Activated T-helper 9 cell treated with anti-CD3 and anti-CD28 coated beads, Interleukin-2, amount 50 U/mL, for 16 hours (primary cell): ENCODE results near the gene SDS.
A peak's percentile ranks its signal among the peaks of the same experiment; 100 is the strongest.

ENCODE experiments used
- DNase-seq: peaks from one replicate; pipeline ENCODE4 v3.0.0-alpha.2; 2020; ENCODE audit warnings: low read depth

Gene SDS

DNA sequence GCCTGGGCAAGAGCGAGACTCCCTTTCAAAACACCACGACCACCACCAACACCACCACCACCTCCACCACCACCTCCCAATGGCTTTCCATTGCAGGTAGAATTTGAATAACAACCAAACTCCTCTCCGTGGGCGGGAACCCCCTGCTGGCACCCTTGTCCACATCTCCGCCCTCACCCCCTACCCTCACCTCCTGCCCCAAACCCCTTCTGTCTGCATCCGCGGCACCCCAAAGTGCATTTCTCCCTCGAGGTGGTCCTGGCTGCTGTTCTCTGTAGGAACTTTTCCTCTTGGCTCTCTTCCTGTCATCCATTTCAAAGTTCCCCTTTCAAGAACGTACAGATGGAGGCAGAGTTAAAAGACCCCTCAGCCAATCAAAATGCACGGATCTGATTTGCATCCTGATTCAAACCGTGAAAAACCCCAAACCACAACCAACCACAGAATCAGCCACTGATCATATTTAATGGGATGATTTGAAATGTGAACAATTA is 22.3 kb upstream of the SDS start:
- DNase-seq: no peak

DNA sequence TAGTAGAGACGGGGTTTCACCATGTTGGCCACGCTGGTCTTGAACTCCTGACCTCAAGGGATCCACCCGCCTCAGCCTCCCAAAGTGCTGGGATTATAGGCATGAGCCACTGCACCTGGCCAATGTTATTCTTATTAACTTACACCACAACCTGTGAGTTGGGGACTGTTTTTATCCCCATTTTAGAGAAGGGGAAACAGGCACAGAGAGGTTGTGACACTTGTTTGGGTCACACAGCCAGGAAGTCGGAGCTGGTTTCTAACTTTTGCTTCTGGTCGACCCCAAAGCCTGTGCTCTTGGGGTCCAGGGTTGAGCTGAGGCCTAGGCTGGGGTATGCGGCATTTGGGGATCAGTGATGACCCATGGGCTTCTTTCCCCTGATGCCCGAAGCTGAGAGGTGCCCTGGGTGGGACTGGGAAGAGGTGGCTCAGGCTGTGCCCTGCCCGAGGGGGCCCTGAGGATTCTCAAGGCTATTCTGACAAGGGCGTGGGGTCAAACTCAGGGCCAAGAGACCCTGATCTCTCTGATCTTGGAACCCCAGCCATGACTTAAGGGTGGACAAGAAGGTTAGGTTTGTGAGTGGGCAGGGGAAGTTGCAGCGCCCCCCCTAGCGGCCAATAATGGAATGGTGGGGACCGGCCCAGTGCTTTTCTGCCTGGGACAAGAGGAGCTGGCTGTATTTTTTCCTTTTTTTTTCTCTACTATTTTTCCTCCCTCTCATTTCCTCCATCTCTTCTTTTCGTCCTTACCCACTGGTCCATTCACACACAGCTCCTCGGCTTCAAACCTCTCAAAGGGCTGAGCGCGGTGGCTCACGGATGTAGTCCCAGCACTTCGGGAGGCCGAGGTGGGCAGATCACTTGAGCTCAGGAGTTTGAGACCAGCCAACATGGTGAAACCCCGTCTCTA is 21.5 kb upstream of the SDS start:
- peak; percentile 22 for DNase-seq

DNA sequence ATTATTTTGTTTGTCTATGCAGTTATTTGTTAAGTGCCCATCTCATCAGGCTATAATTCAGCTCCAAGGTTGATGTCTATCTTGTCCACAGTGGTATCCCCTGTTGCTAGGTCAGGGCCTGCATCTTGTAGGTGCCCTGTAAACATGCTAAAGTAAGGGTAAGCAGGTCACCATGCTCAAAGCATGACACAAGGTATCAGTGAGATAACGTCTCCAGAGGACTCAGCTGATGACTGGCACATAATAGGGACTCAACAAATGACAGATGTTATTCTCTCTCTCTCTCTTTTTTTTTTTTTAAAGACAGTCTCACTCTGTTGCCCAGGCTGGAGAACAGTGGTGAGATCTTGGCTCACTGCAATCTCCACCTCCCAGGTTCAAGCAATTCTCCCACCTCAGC is 20.8 kb upstream of the SDS start:
- DNase-seq: no peak

DNA sequence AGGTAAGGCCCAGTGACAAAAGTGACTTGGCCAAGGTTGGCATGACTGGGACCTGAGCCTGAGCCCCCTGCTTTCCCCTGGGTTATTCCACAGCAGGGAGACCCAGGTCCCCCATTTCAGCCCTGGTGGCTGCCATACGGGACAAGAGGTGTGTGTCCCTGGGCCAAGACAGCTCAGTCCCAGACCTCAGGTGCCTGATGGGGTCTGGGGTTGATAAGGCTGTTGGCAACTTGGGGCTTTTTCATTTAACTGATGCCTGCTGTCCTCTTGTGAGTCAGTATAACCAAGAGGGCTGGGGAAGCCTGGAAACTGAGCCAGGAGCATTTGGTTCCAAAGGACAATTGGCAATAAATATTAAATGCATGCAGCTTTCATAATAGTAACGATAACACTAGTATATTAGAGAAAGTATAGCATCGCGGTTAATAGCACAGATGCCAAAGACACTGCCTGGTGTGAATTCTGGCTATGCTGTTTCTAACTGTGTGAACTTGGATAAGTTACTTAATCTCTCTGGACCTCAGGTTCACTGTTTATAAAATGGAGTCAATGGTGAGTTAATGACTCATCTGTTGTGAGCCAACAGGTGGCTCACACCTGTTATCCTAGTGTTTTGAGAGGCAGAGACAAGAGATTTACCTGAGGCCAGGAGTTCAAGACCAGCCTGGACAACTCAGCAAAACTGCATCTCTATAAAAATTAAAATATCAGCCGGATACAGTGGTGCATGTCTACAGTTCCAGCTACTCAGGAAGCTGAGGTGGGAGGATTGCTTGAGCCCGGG is 19.4 kb upstream of the SDS start:
- no peak for DNase-seq

DNA sequence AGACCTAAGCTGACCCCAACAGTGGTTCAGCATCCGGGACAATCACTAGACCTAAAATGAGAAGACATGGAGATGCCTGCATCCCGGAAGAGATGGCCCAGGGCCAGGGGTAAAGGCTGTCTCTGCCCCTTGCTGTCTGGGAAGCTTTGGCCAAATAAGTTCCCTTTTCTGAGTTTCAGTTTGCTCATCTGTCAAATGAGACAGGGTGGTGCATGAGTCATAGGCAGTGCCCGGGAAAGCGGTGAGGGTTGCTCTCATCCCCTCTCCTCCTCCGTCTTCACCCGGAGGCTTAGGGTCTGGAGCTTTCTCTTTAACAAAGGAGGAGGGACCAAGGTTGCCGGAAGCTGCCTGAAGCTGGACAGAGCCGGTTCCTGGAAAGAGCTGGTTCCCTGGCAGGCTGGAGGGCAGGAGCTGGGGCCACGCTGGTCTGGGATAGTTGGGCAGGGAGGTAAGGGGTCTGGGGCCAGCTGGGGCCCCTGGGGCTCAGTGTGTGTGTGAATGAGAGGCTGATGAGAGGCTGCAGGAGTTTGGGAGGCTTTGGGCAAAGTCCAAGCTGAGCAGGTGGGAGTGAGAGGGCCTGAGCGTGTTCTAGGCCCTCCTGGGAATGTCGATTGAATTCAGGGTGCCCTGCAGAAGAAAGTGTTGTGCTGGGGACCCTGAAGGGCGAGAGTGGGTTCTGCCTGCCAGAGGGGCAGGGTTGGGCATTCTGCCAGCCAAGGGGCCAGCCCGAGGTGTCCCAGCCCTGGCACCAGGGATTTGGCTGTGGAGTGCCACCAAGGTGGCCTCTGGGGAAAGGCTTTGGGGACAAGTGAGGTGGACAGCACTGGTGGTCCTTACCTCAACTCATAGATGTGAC is 18.6 kb upstream of the SDS start, which contains the start of gene SDSL:
SDSL (plus strand) TSS at position 351 of the 856 bp plus-strand sequence. CDS start 5,603 bp downstream, outside the sequence.
- no peak for DNase-seq

DNA sequence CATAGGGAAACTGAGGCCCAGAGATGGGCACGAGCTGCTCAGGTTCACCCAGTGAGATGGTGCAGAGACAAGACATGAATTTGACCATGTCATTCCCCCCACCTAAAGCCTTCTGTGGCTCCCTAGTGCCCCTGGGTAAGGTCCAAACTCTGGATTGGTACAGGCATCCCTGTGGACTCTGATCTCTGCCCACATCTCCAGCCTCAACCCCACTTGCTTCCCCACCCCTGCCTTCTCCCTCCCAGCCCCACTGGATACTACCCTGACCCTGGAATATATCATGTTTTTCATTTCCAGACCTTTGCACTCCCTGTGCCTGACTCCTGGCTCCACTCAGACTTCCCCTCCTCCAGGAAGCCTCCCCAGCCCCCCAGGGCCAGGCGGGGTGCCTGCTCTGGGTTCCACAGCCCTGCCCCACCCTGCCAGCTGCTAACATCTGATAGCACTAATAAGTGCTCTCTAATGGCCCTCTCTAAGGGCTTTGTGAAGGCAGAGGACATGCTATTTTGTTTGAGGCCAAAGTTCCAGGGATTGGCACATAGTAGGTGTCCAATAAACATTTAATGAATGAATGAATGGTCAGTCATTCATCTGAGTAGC is 17.4 kb upstream of the SDS start:
- no peak for DNase-seq

DNA sequence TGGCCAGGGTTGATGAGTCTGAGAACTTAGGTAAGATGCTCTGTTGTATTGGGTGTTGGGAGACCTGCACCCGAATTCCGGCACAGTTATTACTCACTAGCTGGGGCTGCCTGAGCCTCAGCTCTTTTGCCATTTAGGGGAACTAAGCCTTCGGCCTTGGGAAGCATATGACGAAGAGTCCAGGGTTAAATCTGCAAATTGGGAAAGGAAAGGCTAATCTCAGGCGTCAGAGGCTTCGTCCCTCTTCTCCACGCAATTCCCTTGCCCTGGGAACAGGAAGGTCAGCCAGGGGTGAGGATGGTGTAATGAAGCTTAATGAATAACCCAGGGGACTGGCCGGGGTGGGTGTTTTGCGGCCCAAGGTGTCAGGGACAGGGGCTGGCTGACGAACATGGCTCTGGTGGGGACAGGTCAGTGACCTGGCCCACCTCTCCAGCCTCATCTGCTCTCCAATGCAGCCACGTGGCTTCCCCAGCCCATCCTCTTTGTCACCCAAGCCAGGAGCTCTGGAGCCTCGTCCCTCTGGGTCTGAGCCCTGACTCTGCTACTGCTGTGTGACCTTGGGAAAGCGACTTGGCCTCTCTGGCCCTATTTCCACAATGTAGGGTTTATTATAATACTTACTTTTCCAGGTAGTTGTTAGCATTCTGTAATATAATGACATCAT is 14.7 kb upstream of the SDS start:
- no peak for DNase-seq

DNA sequence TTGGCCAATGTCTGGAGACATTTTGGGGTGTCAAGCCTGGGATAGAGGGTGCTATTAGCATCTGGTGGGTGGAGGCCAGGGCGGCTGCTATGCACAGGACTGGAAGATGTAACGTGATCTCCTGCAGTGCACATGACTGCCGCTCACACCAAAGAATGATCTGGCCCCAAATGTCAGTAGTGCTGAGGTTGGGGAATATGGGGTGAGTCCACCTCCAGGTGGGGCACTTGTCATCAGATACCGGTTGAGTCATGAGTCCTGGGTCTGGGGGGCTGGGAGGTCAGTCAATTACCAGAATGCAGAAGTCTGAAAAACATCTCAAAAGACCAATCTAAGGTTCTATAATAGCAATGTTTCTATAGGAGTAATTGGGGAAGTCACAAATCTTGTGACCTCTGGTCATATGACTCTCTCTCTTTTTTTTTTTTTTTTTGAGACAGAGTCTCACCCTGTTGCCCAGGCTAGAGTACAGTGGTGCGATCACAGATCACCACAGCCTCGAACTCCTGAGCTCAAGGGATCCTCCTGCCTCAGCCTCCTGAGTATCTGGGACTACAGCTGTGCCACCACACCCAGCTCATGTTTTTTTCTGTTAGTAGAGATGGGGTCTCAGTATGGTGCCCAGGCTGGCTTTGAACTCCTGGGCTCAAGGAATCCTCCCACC is 12.5 kb upstream of the SDS start:
- no peak for DNase-seq

DNA sequence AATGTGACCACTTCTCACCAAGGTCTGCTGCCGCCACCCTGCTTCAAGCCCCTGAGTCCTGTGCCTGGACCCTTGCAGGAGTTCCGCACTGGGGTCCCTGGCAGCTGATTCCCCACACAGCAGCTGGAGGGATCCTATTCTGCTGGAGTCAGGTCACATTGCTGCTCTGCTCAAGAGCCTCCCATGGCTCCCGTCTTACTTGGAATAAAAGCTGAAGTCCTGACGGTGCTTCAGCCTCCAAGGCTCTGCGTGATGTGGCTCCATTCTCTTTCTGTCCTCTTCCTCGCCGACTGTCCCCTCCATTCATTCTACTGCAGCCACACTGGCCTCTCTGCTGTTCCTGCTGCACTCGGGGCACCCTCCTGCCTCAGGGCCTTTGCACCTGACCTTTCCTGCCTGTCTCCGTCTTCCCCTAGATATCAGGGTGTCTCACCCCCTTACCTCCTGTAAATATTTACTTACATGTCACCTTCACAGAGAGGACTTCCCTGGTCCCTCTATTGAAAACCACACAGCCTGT is 10.9 kb upstream of the SDS start:
- DNase-seq: no peak

DNA sequence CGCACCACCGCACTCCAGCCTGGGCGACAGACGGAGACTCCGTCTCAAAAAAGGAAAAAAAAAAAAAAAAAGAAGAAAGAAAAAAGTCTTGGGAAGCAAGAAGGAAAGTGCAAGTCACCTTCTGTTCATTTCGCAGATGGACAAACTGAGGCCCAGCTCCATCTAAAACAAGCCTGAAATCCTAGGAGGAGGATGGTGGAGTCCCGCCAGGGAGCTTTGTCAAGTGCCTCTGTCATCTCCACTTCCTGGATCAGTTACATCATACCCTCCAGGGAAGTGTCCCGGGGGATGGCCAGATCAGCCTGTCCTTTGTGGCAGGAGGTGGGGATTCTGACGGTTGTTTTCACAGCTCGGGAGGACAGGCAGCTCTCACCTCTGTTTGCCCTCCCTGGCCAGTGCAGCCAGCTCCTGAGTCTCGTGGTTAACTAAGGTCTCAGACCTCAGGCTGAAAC is 9.8 kb upstream of the SDS start:
- DNase-seq: no peak

DNA sequence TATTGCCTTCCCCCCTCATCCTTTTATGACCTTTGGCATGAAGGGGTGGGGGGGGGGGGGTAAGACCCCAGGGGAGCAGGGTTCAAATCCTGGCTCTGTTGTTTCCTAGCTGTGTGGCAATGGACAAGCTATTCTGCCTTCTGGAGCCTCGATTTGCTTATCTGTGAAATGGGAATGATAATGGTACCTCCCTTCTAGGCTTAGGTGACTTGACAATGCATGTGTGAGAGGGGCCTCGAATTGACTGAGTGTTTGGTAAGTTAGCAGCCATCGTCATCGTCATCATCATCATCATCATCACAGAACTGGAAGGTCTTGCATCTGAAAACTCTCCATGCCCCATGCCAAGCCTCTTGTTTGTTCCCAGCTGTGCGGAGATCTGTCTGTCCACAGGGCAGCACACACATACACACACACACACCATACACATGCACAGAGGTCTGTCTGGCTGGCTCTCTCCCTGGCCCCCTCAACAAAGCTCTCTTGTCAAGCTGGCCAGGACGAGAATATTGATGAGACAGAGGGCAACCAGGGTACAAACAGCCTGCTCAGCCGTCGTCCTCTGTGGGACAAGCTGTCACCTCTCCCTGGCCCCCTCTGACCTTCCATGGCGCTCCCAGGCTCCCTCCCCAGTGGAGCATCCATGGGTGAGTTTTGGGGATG is 5.9 kb upstream of the SDS start:
- DNase-seq: no peak

DNA sequence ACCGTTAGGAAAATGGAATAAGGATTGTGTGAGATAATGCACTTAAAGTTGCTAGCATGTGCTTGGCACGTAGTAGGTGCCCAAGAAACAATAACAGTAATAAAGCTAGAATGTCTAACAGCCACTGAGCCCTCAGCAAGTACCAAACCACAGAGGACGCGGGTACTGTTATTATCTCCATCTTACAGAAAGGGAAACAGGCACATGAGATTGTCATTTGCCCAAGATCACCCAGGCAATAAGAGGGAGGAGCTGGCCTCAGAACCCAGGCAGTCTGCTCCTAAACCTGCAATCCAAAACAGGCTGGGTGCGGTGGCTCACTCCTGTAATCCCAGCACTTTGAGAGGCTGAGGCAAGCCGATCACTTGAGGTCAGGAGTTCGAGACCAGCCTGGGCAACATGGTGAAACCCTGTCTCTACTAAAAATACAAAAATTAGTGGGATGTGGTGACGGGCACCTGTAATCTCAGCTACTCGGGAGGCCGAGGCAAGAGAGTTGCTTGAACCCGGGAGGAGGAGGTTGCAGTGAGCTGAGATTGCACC is 5.1 kb upstream of the SDS start:
- DNase-seq: no peak

DNA sequence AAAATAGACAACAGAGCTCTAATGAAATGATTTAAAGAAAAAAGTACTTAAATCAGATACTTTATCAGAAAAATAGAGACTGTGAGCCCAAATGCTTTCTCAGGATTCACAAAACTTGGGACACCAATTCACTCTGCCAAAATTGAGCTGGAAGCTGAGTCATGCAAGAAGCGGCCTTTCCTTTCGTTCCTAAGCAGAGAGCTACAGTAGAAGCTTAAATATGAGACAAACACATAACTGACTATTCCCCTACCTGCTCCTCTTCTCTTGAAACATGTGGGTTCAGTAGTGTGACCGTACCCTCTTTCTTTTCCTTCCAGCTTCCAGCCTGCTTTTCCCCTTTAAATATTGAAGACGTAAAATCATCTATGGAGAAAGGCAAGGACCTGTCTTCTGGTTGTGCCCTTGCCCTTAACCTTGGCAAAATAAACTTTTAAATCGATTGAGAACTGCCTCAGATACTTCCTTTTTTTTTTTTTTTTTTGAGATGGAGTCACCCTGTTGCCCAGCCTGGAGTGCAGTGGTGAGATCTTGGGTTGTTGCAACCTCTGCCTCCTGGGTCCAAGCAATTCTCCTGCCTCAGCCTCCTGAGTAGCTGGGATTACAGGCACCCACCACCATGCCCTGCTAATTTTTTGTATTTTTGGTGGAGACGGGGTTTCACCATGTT is 4.4 kb upstream of the SDS start:
- DNase-seq: no peak

DNA sequence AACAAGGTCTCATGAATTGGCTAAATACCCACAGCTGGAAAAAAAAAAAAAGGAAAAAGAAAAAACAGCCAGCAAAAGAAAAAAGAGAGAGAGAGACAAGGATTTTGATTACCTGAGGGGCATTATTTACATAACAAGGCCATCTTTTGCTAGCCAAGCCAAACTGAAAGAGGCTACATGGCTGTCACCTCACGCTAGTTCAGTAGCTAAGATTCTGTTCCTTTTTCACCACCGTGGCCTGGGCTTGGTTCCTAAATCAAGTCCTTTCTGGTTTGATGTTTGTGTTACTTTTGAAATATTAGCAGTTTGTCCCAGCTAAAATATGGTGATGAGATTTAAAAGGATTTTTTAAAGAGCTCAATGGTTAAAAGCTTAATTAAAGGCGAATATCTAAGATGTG is 2.0 kb upstream of the SDS start:
- no peak for DNase-seq

DNA sequence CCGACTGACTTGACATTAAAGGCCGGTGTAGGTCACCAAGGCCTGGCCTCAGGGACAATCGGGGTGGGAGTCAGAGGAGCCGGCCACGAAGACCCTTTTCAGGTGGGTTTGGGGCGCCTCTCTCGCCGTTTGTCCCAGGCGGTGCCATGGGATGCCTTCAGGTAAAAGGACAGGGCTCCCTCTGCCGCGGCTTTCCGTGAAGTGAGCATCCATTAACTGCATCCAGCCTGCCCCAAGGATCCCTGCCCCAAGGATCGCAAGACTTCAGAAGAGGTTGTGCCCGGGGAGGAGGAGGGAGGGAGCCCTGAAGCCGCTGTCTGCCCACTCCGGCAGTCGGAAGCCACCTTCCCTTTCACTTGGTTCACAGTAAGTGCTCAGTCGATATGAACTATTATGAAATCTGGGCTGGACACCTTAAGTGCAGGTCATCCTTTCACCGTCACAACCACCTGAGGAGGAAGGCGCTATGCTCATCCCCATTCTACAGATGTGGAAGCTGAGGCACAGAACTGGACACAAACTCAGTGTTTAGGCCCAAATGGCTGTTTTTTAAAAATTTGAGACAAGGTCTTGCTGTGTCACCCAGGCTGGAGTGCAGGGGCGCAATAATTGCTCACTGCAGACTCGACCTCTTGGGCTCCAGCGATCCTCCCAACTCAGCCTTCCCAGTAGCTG is 964 bp downstream of the SDS start:
- DNase-seq: no peak

DNA sequence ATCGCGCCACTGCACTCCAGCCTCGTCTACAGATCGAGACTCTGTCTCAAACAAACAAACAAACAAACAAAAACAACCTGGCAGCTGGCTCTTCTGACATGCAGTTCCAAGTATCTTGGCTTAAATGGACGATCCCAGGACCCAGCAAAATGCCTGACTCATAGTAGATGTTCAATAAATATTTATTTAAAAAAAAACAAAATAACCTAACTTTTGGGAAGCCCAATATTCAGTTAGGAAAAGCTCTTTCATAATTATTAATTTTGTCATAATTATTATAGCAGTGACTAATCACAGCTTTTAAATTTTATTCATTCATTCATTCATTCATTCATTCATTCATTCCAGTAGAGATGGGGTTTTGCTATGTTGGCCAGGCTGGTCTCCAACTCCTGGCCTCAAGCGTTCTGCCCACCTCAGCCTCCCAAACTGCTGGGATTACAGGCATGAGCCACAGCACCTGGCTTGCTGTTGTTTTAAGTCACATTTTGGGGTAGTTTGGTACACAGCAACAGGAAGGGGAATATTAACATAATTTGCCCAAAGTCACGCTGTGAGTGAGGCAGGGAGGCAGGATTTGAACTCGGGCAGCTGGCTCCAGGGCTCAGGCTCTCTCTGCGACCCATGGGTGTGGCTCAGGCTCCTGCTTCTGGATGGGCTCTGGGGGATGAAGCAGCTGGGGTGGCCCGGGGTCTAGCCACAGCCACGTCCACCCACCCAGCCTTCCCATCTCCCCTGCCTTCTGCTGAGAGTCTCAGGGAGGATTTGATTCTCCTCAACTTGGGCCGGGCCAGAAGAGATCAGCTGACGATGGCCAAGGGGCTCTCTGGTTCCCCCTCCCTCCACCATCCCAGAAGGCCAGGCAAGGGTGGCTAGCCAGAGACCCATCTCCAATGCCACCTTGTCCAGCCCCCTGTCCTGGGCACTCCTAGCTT is 2.4 kb downstream of the SDS start:
- no peak for DNase-seq

DNA sequence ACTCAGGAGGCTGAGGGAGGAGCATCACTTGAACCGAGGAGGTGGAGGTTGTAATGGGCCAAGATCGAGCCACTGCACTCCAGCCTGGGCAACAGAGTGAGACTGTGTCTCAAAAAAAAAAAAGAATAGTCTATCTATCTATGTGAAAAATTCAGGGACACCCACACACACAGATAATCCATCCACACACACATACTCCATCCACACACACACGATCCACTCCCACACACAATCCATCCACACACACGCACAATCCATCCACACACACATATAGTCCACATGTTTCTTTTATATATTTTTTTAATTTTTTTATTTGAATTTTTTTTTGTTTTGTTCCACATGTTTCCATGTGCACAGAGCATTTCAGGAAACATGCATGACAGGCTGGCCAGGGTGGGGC is 3.3 kb downstream of the SDS start:
- DNase-seq: no peak
